MCF 10A (cell line): ENCODE measurements around the gene FAM216A. TPM values are rescaled to one million over a fixed set of nuclear protein-coding genes. Genes with fewer than 3 reads are reported as not detected.
"Not testable (repeated sequence)": the region's sequence is repeated elsewhere in the genome, so short reads cannot be mapped to it uniquely, and the experiment has no call there.

Source experiments
- Bru-seq: library from RNA; stranded (reverse); fragments of 400-500 nt; gene quantifications from one replicate; lab custom pipeline; 2021; lab: Mats Ljungman, UMichigan
- BruChase-seq, 2 experiments: library from RNA; stranded (reverse); fragments of 400-500 nt; gene quantifications; one replicate each; lab custom pipeline; 2021; lab: Mats Ljungman, UMichigan
- BruUV-seq: library from RNA; stranded (reverse); fragments of 400-500 nt; replicated peaks from 2 replicates; lab custom pipeline; 2021; lab: Mats Ljungman, UMichigan
- CTCF ChIA-PET: fragments of 300-600 bp; sonication (Branson Sonifier 250); formaldehyde crosslinking; extraction: SDS; loops from one replicate; lab custom pipeline; 2021; ENCODE audit warnings: antibody characterized with exemption, inconsistent platforms; lab: Yijun Ruan, JAX
- POLR2A ChIA-PET: fragments of 300-600, 350-650 bp; sonication (Branson Sonifier 250); formaldehyde crosslinking; extraction: SDS; loops from one replicate; lab custom pipeline; 2020; ENCODE audit warnings: antibody characterized with exemption, inconsistent platforms; lab: Yijun Ruan, JAX
- DNase-seq: peaks from one replicate; pipeline ENCODE4 v3.0.0-alpha.2; 2018; ENCODE audit not compliant: unreplicated experiment
- H3K27ac Mint-ChIP-seq: one replicate; pipeline ENCODE4 v1.8.0; 2022; ENCODE audit warnings: mild to moderate bottlenecking, low read depth, mixed read lengths; ENCODE audit not compliant: unreplicated experiment
- H3K27me3 Mint-ChIP-seq: one replicate; pipeline ENCODE4 v1.8.0; 2022; ENCODE audit warnings: mixed read lengths; ENCODE audit not compliant: insufficient read depth, unreplicated experiment
- H3K36me3 Mint-ChIP-seq: one replicate; pipeline ENCODE4 v1.8.0; 2022; ENCODE audit warnings: mild to moderate bottlenecking, moderate library complexity, mixed read lengths; ENCODE audit not compliant: insufficient read depth, unreplicated experiment
- H3K4me1 Mint-ChIP-seq: one replicate; pipeline ENCODE4 v1.8.0; 2022; ENCODE audit warnings: mixed read lengths; ENCODE audit not compliant: insufficient read depth, unreplicated experiment
- H3K4me3 Mint-ChIP-seq: one replicate; pipeline ENCODE4 v1.8.0; 2022; ENCODE audit warnings: mild to moderate bottlenecking, moderate library complexity, mixed read lengths; ENCODE audit not compliant: unreplicated experiment
- H3K9me3 Mint-ChIP-seq: one replicate; pipeline ENCODE4 v1.8.0; 2022; ENCODE audit warnings: mixed read lengths; ENCODE audit not compliant: unreplicated experiment
- CTCF ChIP-seq: fragments of 200-600 bp; IDR thresholded peaks from one replicate; pipeline ENCODE4 v1.8.0; 2022; ENCODE audit warnings: antibody characterized with exemption, mild to moderate bottlenecking; ENCODE audit not compliant: unreplicated experiment
- intact Hi-C: fragments of 100-400 bp; cut with micrococcal nuclease; formaldehyde crosslinking; loops from 2 replicates; pipeline ENCODE4 v1.14.1; 2022
- long read RNA-seq: library from polyadenylated mRNA; stranded (forward); transcript quantifications from one replicate; pipeline ENCODE4 v2.0.0, GENCODE V29; 2022
- total RNA-seq: library from RNA; stranded (reverse); gene quantifications from 2 replicates; pipeline ENCODE4 v1.2.3, GENCODE V29; 2022

Gene FAM216A, protein sequence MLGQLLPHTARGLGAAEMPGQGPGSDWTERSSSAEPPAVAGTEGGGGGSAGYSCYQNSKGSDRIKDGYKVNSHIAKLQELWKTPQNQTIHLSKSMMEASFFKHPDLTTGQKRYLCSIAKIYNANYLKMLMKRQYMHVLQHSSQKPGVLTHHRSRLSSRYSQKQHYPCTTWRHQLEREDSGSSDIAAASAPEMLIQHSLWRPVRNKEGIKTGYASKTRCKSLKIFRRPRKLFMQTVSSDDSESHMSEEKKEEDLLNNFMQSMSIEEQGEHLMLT
- total RNA-seq = 19.9 and 25.8 TPM in 2 replicates
- Bru-seq, nascent RNA = percentile 56 among the genes with signal in this experiment
- BruChase-seq, experiment 1, labeled RNA remaining after a 6-hour chase = percentile 48 among the genes with signal in this experiment
- percentile 47 among the genes with signal in this experiment for BruChase-seq, experiment 2, labeled RNA remaining after a 2-hour chase
- long read RNA-seq, transcript FAM216A-201 (7 exons, 1,582 nt) = major isoform, 78 of 94 reads
- long read RNA-seq, partial matches to known transcripts = 1 of 94 reads
- long read RNA-seq, other reads (novel, unspliced or antisense) = 15 of 94 reads

DNA sequence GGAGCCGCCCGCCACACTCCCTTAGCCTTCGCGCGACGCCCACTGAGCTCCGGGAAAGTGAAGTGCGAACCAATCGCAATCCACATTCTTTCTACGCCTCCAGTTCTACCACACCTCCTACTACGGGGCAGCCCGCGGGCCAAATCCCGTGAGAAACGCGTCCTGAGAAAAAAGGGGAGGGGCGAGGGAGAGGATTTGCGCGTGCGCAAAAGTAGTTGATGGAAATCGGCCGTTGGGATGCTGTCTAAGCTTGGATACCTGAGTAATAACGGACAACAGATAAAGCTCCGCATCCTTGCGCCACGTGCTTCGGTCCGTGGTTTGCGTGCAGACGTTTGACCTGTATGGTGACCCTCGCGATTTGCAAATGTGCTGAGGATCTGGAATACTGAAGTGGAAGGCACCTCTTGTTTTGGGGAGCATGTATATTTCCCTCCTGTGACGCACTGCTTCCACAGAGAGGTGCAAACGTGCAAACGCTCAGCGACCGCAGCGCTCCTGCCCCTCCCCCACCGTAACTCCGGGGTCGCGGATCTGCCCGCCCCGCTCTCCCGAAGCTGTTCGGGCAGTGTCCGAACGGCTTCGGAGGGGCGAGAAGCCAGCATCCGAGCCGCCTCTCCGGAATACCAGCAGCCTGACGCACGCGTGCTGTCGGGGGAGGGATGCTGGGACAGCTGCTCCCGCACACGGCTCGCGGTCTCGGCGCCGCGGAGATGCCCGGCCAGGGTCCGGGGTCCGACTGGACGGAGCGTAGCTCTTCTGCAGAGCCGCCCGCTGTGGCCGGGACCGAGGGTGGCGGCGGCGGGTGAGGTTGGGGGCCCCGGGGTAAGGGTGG is at the start of gene FAM216A, which contains the start of gene GPN3:
TSS of gene FAM216A (plus strand) at position 632 of the 835 bp plus-strand sequence. CDS start at position 663, 31 bp downstream.
TSS of gene GPN3 (minus strand) at position 44 of the 835 bp plus-strand sequence. CDS start 54 bp downstream, outside the sequence.
- Mint-ChIP-seq H3K4me3 (peak within 1 kb of the TSS; percentile 88), H3K4me1 (peaks cover 11% of the 10 kb centered on the region), H3K27me3 (no peaks in the 10 kb centered on the region), H3K27ac (peak within 1 kb of the TSS; percentile 93), H3K36me3 (peaks cover 34% of the 10 kb centered on the region), H3K9me3 (no peaks in the 10 kb centered on the region)
- intact Hi-C loops = loop anchor here (1.0 kb wide), 3 partner anchors 18 to 134 kb away; partner anchors contain the start of genes ARPC3, RAD9B and VPS29
- TF ChIP-seq CTCF = no peak
- ChIA-PET CTCF (interaction anchor here (0.6 to 6.4 kb wide), 20 partner anchors 9 to 444 kb away, joined by 3 to 85 read pairs (median 4); partner anchors contain the start of genes ARPC3 and RAD9B), POLR2A (interaction anchor here (0.5 to 6.5 kb wide), 52 partner anchors 9 to 472 kb away, joined by 3 to 126 read pairs (median 5); partner anchors contain the start of genes ANAPC7, ARPC3, GIT2 and PPP1CC)
- DNase-seq = peak; percentile 99
- BruUV-seq = no TSS peak

GRCh38 chr12:110420644-110421043 is 48.0 kb upstream of the FAM216A start:
- H3K36me3 Mint-ChIP-seq, BruUV-seq: not testable (repeated sequence)

DNA sequence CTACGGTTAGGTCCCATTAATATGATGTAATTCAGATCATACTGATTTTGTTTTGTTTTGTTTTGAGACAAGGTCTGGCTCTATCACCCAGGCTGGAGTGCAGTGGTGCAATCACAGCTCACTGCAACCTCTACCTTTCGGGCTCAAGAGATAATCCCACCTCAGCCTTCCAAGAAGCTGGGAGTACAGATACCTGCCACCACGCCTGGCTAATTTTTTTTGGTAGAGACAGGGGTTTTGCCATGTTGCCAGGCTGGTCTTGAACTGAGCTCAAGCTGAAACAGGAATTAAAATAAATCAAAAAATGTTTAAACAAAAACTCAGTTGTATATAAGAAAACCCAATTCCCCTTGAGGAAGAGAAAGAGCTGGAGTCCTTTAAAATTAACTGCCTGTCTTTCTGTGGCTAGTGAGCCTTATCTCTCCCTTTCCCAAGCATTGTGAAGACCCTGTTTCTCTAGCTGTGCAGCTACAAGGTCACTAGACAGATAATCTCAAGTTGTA is 47.4 kb upstream of the FAM216A start:
- ChIA-PET POLR2A (interaction anchor here (0.6 to 2.0 kb wide), 3 partner anchors 10 to 210 kb away, joined by 3 to 7 read pairs (median 4); no protein-coding TSS in a partner anchor), CTCF (interaction anchor here (0.6 to 3.5 kb wide), 3 partner anchors 10 to 321 kb away, joined by 3 to 17 read pairs (median 7); no protein-coding TSS in a partner anchor)
- Mint-ChIP-seq H3K27ac (no peak overlapping the region), H3K36me3 (no peaks in the 10 kb centered on the region), H3K9me3 (no peaks in the 10 kb centered on the region), H3K27me3 (peaks cover 11% of the 10 kb centered on the region), H3K4me1 (no peaks in the 10 kb centered on the region), H3K4me3 (no peak overlapping the region)
- no peak for TF ChIP-seq CTCF
- BruUV-seq = no TSS peak
- no peak for DNase-seq
- intact Hi-C loops = no loop called here

More at GRCh38 chr12:110420644-110421043, 48.0 kb upstream of the FAM216A start:
- DNase-seq, H3K9me3 Mint-ChIP-seq, intact Hi-C loops, H3K4me1 Mint-ChIP-seq, H3K27ac Mint-ChIP-seq, H3K4me3 Mint-ChIP-seq: not testable (repeated sequence)
- peaks cover 11% of the 10 kb centered on the region for H3K27me3 Mint-ChIP-seq
- ChIA-PET POLR2A (interaction anchor here (0.7 to 2.0 kb wide), 2 partner anchors 11 to 209 kb away, joined by 4 to 7 read pairs; no protein-coding TSS in a partner anchor), CTCF (interaction anchor here (0.6 to 3.5 kb wide), 3 partner anchors 11 to 895 kb away, joined by 3 to 17 read pairs (median 4); no protein-coding TSS in a partner anchor)
